Jurkat, Clone E6-1 (cell line): ENCODE measurements around the gene C3orf70. TPM values are rescaled to one million over a fixed set of nuclear protein-coding genes. Genes with fewer than 3 reads are reported as not detected.

Source experiments
- DNase-seq: peaks from one replicate; pipeline ENCODE4 v3.0.0-alpha.2; 2011; ENCODE audit warnings: low read depth, low spot score
- H3K4me3 ChIP-seq: 2 replicates; pipeline ENCODE4 v1.5.1; 2011; ENCODE audit warnings: mild to moderate bottlenecking, low read length, control low read depth, moderate library complexity
- polyA plus RNA-seq: library from polyadenylated mRNA; unstranded; fragments of >200 nt; gene quantifications from one replicate; pipeline ENCODE4 v1.2.1, GENCODE V29; 2012; ENCODE audit warnings: missing spikeins; ENCODE audit not compliant: insufficient read length, insufficient read depth

Gene C3orf70
- polyA plus RNA-seq, result 0.68 TPM

GRCh38 chr3:185152410-185153170, at the start of gene C3orf70:
TSS of gene C3orf70 (minus strand) at chr3:185153060. CDS start at chr3:185152823, 237 bp downstream.
- peak within 1 kb of the TSS; percentile 39 for H3K4me3 ChIP-seq
- DNase-seq, result no peak

GRCh38 chr3:185200639-185201038, 47.8 kb upstream of the C3orf70 start:
- no peak for DNase-seq
- H3K4me3 ChIP-seq, result no peak overlapping the region

- no peak for DNase-seq
- H3K4me3 ChIP-seq, result no peak overlapping the region
Observed at GRCh38 chr3:185199671-185200070, 46.8 kb upstream of the C3orf70 start.

GRCh38 chr3:185199206-185199605, 46.3 kb upstream of the C3orf70 start:
- no peak for DNase-seq
- H3K4me3 ChIP-seq, result no peak overlapping the region

- H3K4me3 ChIP-seq, result no peak overlapping the region
- no peak for DNase-seq
Observed at GRCh38 chr3:185197068-185197467, 44.2 kb upstream of the C3orf70 start.

GRCh38 chr3:185195652-185196051, 42.8 kb upstream of the C3orf70 start:
- DNase-seq, result no peak
- H3K4me3 ChIP-seq, result no peak overlapping the region

GRCh38 chr3:185188816-185189215, 36.0 kb upstream of the C3orf70 start:
- H3K4me3 ChIP-seq, result no peak overlapping the region
- DNase-seq, result no peak

GRCh38 chr3:185187391-185187790, 34.5 kb upstream of the C3orf70 start:
- H3K4me3 ChIP-seq, result no peak overlapping the region

GRCh38 chr3:185176750-185177359, 24.0 kb upstream of the C3orf70 start:
- no peak overlapping the region for H3K4me3 ChIP-seq
- DNase-seq, result peak; percentile 17

More at GRCh38 chr3:185187391-185187790, 34.5 kb upstream of the C3orf70 start:
- DNase-seq, result no peak

GRCh38 chr3:185175370-185175987, 22.6 kb upstream of the C3orf70 start:
- H3K4me3 ChIP-seq, result no peak overlapping the region
- no peak for DNase-seq

GRCh38 chr3:185172086-185173049, 19.5 kb upstream of the C3orf70 start:
- DNase-seq, result no peak
- H3K4me3 ChIP-seq, result no peak overlapping the region

GRCh38 chr3:185164428-185165217, 11.8 kb upstream of the C3orf70 start:
- DNase-seq, result no peak
- no peak overlapping the region for H3K4me3 ChIP-seq

GRCh38 chr3:185162634-185163033, 9.8 kb upstream of the C3orf70 start:
- H3K4me3 ChIP-seq, result no peak overlapping the region
- no peak for DNase-seq

- no peak overlapping the region for H3K4me3 ChIP-seq
- DNase-seq, result no peak
Observed at GRCh38 chr3:185161761-185162160, 8.9 kb upstream of the C3orf70 start.

GRCh38 chr3:185157347-185157746, 4.5 kb upstream of the C3orf70 start:
- no peak for DNase-seq
- no peak overlapping the region for H3K4me3 ChIP-seq

- no peak overlapping the region for H3K4me3 ChIP-seq
- DNase-seq, result no peak
Observed at GRCh38 chr3:185155678-185156077, 2.8 kb upstream of the C3orf70 start.

- H3K4me3 ChIP-seq, result no peak overlapping the region
- DNase-seq, result no peak
Observed at GRCh38 chr3:185153861-185154629, 1.2 kb upstream of the C3orf70 start.
